Measurements from ENCODE around the gene ANKRD11.

The ANKRD11 gene

GRCh38 chr16:89224665-89225064, 265.7 kb downstream of the ANKRD11 start:
- no peak for DNase-seq (ENCODE audit: low spot score)
- no peak overlapping the region for H3K27ac ChIP-seq (ENCODE audit: poor library complexity, severe bottlenecking)
- no peaks in the 10 kb centered on the region for H3K4me1 ChIP-seq (ENCODE audit: insufficient read depth, poor library complexity, severe bottlenecking)
- no peaks in the 10 kb centered on the region for H3K9me3 ChIP-seq (ENCODE audit: severe bottlenecking)
- H3K36me3 ChIP-seq (ENCODE audit: low read depth) = peaks cover 64% of the 10 kb centered on the region
- TF ChIP-seq, protein P1, sequence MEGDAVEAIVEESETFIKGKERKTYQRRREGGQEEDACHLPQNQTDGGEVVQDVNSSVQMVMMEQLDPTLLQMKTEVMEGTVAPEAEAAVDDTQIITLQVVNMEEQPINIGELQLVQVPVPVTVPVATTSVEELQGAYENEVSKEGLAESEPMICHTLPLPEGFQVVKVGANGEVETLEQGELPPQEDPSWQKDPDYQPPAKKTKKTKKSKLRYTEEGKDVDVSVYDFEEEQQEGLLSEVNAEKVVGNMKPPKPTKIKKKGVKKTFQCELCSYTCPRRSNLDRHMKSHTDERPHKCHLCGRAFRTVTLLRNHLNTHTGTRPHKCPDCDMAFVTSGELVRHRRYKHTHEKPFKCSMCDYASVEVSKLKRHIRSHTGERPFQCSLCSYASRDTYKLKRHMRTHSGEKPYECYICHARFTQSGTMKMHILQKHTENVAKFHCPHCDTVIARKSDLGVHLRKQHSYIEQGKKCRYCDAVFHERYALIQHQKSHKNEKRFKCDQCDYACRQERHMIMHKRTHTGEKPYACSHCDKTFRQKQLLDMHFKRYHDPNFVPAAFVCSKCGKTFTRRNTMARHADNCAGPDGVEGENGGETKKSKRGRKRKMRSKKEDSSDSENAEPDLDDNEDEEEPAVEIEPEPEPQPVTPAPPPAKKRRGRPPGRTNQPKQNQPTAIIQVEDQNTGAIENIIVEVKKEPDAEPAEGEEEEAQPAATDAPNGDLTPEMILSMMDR (IDR thresholded peaks at IDR 0.05; ENCODE audit: poor library complexity, severe bottlenecking) = no peak
- H3K4me3 ChIP-seq (ENCODE audit: severe bottlenecking) = no peak overlapping the region
- ATAC-seq (ENCODE audit: low read depth) = no peak
- no peaks in the 10 kb centered on the region for H3K27me3 ChIP-seq (ENCODE audit: insufficient read depth, poor library complexity, severe bottlenecking)

- TF ChIP-seq, protein P1 (IDR thresholded peaks at IDR 0.05; ENCODE audit: poor library complexity, severe bottlenecking) = no peak
- ATAC-seq (ENCODE audit: low read depth) (no peak), DNase-seq (ENCODE audit: low spot score) (no peak)
- H3K4me3 ChIP-seq (ENCODE audit: severe bottlenecking) = no peak overlapping the region
- no peaks in the 10 kb centered on the region for H3K4me1 ChIP-seq (ENCODE audit: insufficient read depth, poor library complexity, severe bottlenecking)
- H3K36me3 ChIP-seq (ENCODE audit: low read depth) = peaks cover 54% of the 10 kb centered on the region
- H3K27ac ChIP-seq (ENCODE audit: poor library complexity, severe bottlenecking) = no peak overlapping the region
- no peaks in the 10 kb centered on the region for H3K9me3 ChIP-seq (ENCODE audit: severe bottlenecking)
- H3K27me3 ChIP-seq (ENCODE audit: insufficient read depth, poor library complexity, severe bottlenecking) = no peaks in the 10 kb centered on the region
These were observed 267.4 kb downstream of the ANKRD11 start for GRCh38 chr16:89222931-89223330.

GRCh38 chr16:89221604-89222003, 268.8 kb downstream of the ANKRD11 start:
- Histone ChIP-seq H3K27ac (ENCODE audit: poor library complexity, severe bottlenecking) (no peak overlapping the region), H3K9me3 (ENCODE audit: severe bottlenecking) (no peaks in the 10 kb centered on the region), H3K4me3 (ENCODE audit: severe bottlenecking) (no peak overlapping the region), H3K27me3 (ENCODE audit: insufficient read depth, poor library complexity, severe bottlenecking) (no peaks in the 10 kb centered on the region), H3K4me1 (ENCODE audit: insufficient read depth, poor library complexity, severe bottlenecking) (peaks cover 2% of the 10 kb centered on the region), H3K36me3 (ENCODE audit: low read depth) (peaks cover 40% of the 10 kb centered on the region)
- TF ChIP-seq, protein P1 (IDR thresholded peaks at IDR 0.05; ENCODE audit: poor library complexity, severe bottlenecking) = no peak
- DNase-seq (ENCODE audit: low spot score) (no peak), ATAC-seq (ENCODE audit: low read depth) (no peak)

DNA sequence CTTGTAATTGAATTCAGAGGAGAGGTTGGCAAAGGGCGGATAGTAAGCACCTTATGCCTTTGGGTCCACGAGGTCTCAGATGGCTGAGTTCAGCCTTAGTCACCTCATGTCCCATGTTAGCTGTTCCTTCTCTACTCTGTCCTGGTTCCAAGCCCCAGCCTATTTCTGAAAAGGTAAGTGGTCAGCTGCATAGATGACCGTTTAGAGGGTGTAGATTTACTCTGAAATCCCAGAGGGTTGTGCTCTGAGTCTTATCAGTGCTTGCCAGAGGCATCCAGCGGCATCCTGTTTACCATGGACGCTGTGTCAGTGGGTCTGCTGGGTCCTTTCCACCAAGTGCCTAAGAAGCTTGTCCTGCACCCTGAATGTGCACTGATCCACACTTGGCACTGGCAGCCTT, 271.0 kb downstream of the ANKRD11 start:
- no peaks in the 10 kb centered on the region for H3K27me3 ChIP-seq (ENCODE audit: insufficient read depth, poor library complexity, severe bottlenecking)
- no peaks in the 10 kb centered on the region for H3K9me3 ChIP-seq (ENCODE audit: severe bottlenecking)
- H3K36me3 ChIP-seq (ENCODE audit: low read depth) = peaks cover 26% of the 10 kb centered on the region
- no peak overlapping the region for H3K27ac ChIP-seq (ENCODE audit: poor library complexity, severe bottlenecking)
- no peak for ATAC-seq (ENCODE audit: low read depth)
- no peak overlapping the region for H3K4me3 ChIP-seq (ENCODE audit: severe bottlenecking)
- no peak for DNase-seq (ENCODE audit: low spot score)
- H3K4me1 ChIP-seq (ENCODE audit: insufficient read depth, poor library complexity, severe bottlenecking) = peaks cover 8% of the 10 kb centered on the region
- TF ChIP-seq, protein P1 (IDR thresholded peaks at IDR 0.05; ENCODE audit: poor library complexity, severe bottlenecking) = no peak
